ENCODE results near the gene SGMS1.

The SGMS1 gene

DNA sequence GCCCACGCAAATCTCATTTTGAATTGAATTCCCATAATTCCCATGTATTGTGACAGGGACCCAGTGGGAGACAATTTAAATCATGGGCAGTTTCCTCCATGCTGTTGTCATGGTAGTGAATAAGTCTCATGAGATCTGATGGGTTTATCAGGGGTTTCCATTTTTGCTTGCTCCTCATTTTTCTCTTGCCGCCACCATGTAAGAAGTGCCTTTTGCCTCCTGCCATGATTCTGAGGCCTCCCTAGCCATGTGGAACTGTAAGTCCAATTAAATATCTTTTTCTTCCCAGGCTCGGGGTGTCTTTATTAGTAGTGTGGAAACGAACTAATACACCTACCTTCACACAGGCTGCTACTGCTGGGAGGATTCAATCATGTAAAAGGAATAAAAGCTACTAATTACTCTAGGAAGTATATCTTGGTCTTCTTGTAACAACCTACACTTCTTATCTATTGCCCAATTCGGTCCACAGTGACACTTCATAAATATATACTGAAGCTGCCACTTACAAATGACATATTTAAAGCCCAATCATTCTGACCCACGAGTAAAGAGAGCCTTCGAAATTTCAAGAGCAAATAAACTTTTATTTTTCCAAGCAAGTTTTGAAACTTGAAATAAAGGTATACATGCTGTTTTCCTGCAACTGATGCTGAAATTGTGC is 272.1 kb downstream of the SGMS1 start:
- no peaks in the 10 kb centered on the region for H3K79me2 ChIP-seq (ENCODE audit: insufficient read depth, low read depth)
- no peaks in the 10 kb centered on the region for H4K20me1 ChIP-seq (ENCODE audit: insufficient read depth)
- no peaks in the 10 kb centered on the region for H3K36me3 ChIP-seq (ENCODE audit: insufficient read depth)
- no peak overlapping the region for H3K9ac ChIP-seq
- H3K27me3 ChIP-seq (ENCODE audit: insufficient read depth, low read depth) = no peaks in the 10 kb centered on the region
- H3K4me2 ChIP-seq = no peak overlapping the region
- no peak overlapping the region for H3K27ac ChIP-seq
- H3K4me1 ChIP-seq (ENCODE audit: low read depth, poor library complexity, severe bottlenecking) = peaks cover 15% of the 10 kb centered on the region
- no peak overlapping the region for H2AFZ ChIP-seq (ENCODE audit: low read depth)
- H3K4me3 ChIP-seq (IDR thresholded peaks at IDR 0.05; ENCODE audit: insufficient read depth, low read depth, low read length) = no peak overlapping the region
- TF ChIP-seq, protein P1, sequence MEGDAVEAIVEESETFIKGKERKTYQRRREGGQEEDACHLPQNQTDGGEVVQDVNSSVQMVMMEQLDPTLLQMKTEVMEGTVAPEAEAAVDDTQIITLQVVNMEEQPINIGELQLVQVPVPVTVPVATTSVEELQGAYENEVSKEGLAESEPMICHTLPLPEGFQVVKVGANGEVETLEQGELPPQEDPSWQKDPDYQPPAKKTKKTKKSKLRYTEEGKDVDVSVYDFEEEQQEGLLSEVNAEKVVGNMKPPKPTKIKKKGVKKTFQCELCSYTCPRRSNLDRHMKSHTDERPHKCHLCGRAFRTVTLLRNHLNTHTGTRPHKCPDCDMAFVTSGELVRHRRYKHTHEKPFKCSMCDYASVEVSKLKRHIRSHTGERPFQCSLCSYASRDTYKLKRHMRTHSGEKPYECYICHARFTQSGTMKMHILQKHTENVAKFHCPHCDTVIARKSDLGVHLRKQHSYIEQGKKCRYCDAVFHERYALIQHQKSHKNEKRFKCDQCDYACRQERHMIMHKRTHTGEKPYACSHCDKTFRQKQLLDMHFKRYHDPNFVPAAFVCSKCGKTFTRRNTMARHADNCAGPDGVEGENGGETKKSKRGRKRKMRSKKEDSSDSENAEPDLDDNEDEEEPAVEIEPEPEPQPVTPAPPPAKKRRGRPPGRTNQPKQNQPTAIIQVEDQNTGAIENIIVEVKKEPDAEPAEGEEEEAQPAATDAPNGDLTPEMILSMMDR (conservative IDR thresholded peaks at IDR 0.05; ENCODE audit: low read depth, low read length) = no peak

GRCh38 chr10:50350366-50350765 is 273.4 kb downstream of the SGMS1 start:
- Histone ChIP-seq H3K4me3 (IDR thresholded peaks at IDR 0.05; ENCODE audit: insufficient read depth, low read depth, low read length) (no peak overlapping the region), H4K20me1 (ENCODE audit: insufficient read depth) (no peaks in the 10 kb centered on the region), H3K27ac (no peak overlapping the region), H3K36me3 (ENCODE audit: insufficient read depth) (no peaks in the 10 kb centered on the region), H3K4me2 (no peak overlapping the region), H2AFZ (ENCODE audit: low read depth) (no peak overlapping the region), H3K27me3 (ENCODE audit: insufficient read depth, low read depth) (no peaks in the 10 kb centered on the region), H3K9ac (no peak overlapping the region), H3K79me2 (ENCODE audit: insufficient read depth, low read depth) (no peaks in the 10 kb centered on the region), H3K4me1 (ENCODE audit: low read depth, poor library complexity, severe bottlenecking) (peaks cover 15% of the 10 kb centered on the region)
- TF ChIP-seq, protein P1 (conservative IDR thresholded peaks at IDR 0.05; ENCODE audit: low read depth, low read length) = no peak

DNA sequence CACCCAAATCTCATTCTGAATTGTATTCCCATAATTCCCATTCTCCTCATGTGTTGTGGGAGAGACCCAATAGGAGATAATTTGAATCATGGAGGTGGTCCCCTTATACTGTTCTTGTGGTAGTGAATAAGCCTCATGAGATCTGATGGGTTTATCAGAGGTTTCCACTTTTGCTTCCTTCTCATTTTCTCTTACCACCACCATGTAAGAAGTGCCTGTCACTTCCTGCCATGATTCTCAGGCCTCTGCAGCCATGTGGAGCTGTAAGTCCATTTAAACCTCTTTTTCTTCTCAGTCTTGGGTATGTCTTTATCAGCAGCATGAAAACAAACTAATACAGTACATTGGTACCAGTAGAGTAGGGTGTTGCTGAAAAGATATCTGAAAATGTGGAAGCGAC is 274.2 kb downstream of the SGMS1 start:
- Histone ChIP-seq H3K4me3 (IDR thresholded peaks at IDR 0.05; ENCODE audit: insufficient read depth, low read depth, low read length) (no peak overlapping the region), H4K20me1 (ENCODE audit: insufficient read depth) (no peaks in the 10 kb centered on the region), H3K9ac (no peak overlapping the region), H3K36me3 (ENCODE audit: insufficient read depth) (no peaks in the 10 kb centered on the region), H3K27me3 (ENCODE audit: insufficient read depth, low read depth) (no peaks in the 10 kb centered on the region), H2AFZ (ENCODE audit: low read depth) (no peak overlapping the region), H3K4me1 (ENCODE audit: low read depth, poor library complexity, severe bottlenecking) (peaks cover 15% of the 10 kb centered on the region), H3K4me2 (no peak overlapping the region), H3K27ac (no peak overlapping the region), H3K79me2 (ENCODE audit: insufficient read depth, low read depth) (no peaks in the 10 kb centered on the region)
- TF ChIP-seq, protein P1 (conservative IDR thresholded peaks at IDR 0.05; ENCODE audit: low read depth, low read length) = no peak

DNA sequence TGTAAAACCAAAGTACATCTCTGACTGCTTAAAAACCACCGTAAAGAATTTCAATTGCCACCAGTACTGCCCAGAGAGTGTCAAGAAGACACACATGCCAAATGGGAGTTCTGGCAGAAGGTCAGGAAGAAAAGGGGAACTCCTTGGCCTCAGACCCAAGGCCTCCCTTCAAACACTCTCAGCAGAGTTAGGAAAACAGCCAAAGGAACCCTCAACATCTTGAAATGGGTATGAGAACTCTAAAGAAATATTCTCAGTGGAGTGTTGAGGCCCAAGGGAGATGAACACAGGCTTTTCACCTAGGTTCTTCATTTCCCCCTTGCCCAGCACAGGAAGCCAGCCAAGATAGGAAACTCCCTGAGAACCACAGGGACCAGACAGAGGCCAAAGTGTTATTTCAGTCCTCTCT is 276.4 kb downstream of the SGMS1 start:
- no peaks in the 10 kb centered on the region for H3K36me3 ChIP-seq (ENCODE audit: insufficient read depth)
- H3K9ac ChIP-seq = no peak overlapping the region
- H3K27ac ChIP-seq = no peak overlapping the region
- H2AFZ ChIP-seq (ENCODE audit: low read depth) = no peak overlapping the region
- H3K4me3 ChIP-seq (IDR thresholded peaks at IDR 0.05; ENCODE audit: insufficient read depth, low read depth, low read length) = no peak overlapping the region
- H4K20me1 ChIP-seq (ENCODE audit: insufficient read depth) = no peaks in the 10 kb centered on the region
- H3K27me3 ChIP-seq (ENCODE audit: insufficient read depth, low read depth) = no peaks in the 10 kb centered on the region
- no peak overlapping the region for H3K4me2 ChIP-seq
- H3K79me2 ChIP-seq (ENCODE audit: insufficient read depth, low read depth) = no peaks in the 10 kb centered on the region
- H3K4me1 ChIP-seq (ENCODE audit: low read depth, poor library complexity, severe bottlenecking) = peaks cover 15% of the 10 kb centered on the region
- TF ChIP-seq, protein P1 (conservative IDR thresholded peaks at IDR 0.05; ENCODE audit: low read depth, low read length) = no peak

Data from KMS-11 (cell line).